Stimulated activated CD4-positive, alpha-beta T cell treated with anti-CD3 and anti-CD28 coated beads, Interleukin-15, amount 100 ng/mL, for 24 hours (primary cell): Measurements from ENCODE around the gene COL1A2.
A peak's percentile ranks its signal among the peaks of the same experiment; 100 is the strongest.

Source experiments
- DNase-seq: peaks from one replicate; pipeline ENCODE4 v3.0.0-alpha.2; 2020

COL1A2 gene

GRCh38 chr7:94394437-94395140, at the start of gene COL1A2:
Gene COL1A2 (plus strand): TSS chr7:94394895. CDS start chr7:94395032, 137 bp downstream.
- DNase-seq = peak; percentile 11

GRCh38 chr7:94345907-94346306, 48.8 kb upstream of the COL1A2 start:
- DNase-seq = no peak

- DNase-seq = no peak
These were observed 46.6 kb upstream of the COL1A2 start for GRCh38 chr7:94348142-94348541.

- DNase-seq = no peak
These were observed 44.0 kb upstream of the COL1A2 start for GRCh38 chr7:94350734-94351133.

- DNase-seq = no peak
These were observed 43.0 kb upstream of the COL1A2 start for GRCh38 chr7:94351703-94352102.

GRCh38 chr7:94352887-94353286, 41.8 kb upstream of the COL1A2 start:
- no peak for DNase-seq

GRCh38 chr7:94354953-94355352, 39.7 kb upstream of the COL1A2 start:
- DNase-seq = no peak

GRCh38 chr7:94355454-94355853, 39.2 kb upstream of the COL1A2 start:
- DNase-seq = no peak

GRCh38 chr7:94357076-94357475, 37.6 kb upstream of the COL1A2 start:
- no peak for DNase-seq

GRCh38 chr7:94360926-94361325, 33.8 kb upstream of the COL1A2 start:
- DNase-seq = no peak

GRCh38 chr7:94362276-94362675, 32.4 kb upstream of the COL1A2 start:
- DNase-seq = no peak

GRCh38 chr7:94364816-94365215, 29.9 kb upstream of the COL1A2 start:
- DNase-seq = no peak

- no peak for DNase-seq
These were observed 28.5 kb upstream of the COL1A2 start for GRCh38 chr7:94366163-94366562.

GRCh38 chr7:94366832-94367231, 27.9 kb upstream of the COL1A2 start:
- no peak for DNase-seq

GRCh38 chr7:94367949-94368348, 26.7 kb upstream of the COL1A2 start:
- no peak for DNase-seq

GRCh38 chr7:94368371-94368791, 26.3 kb upstream of the COL1A2 start:
- no peak for DNase-seq

GRCh38 chr7:94374231-94374630, 20.5 kb upstream of the COL1A2 start:
- no peak for DNase-seq

- DNase-seq = no peak
These were observed 19.8 kb upstream of the COL1A2 start for GRCh38 chr7:94374721-94375566.

GRCh38 chr7:94375691-94376090, 19.0 kb upstream of the COL1A2 start:
- no peak for DNase-seq

GRCh38 chr7:94376281-94376680, 18.4 kb upstream of the COL1A2 start:
- no peak for DNase-seq

GRCh38 chr7:94378356-94378755, 16.3 kb upstream of the COL1A2 start:
- DNase-seq = no peak

- no peak for DNase-seq
These were observed 14.4 kb upstream of the COL1A2 start for GRCh38 chr7:94380264-94380663.

- no peak for DNase-seq
These were observed 12.6 kb upstream of the COL1A2 start for GRCh38 chr7:94382132-94382531.

GRCh38 chr7:94382746-94383145, 11.9 kb upstream of the COL1A2 start:
- DNase-seq = no peak
